HCT116 (cell line): ENCODE measurements around the gene GNG12. TPM values are rescaled to one million over a fixed set of nuclear protein-coding genes. Genes with fewer than 3 reads are reported as not detected.

Experiments used
- ATAC-seq: fragments of 200-7000 bp; cut with Tn5 transposase; 2 replicates; pipeline ENCODE4 v1.9.1; 2020; ENCODE audit warnings: mild to moderate bottlenecking, moderate library complexity
- BruUV-seq: library from RNA; stranded (reverse); fragments of 400-500 nt; replicated peaks from 2 replicates; lab custom pipeline; 2021; lab: Mats Ljungman, UMichigan
- CTCF ChIA-PET: fragments of 300-600 bp; sonication (Branson Sonifier 250); formaldehyde crosslinking; loops from one replicate; lab custom pipeline; 2021; ENCODE audit warnings: antibody characterized with exemption; lab: Charles Lee
- POLR2A ChIA-PET: fragments of 300-600, 350-600 bp; sonication (Branson Sonifier 250); formaldehyde crosslinking; loops from one replicate; lab custom pipeline; 2021; ENCODE audit warnings: antibody characterized with exemption; lab: Charles Lee
- RAD21 ChIA-PET, 2 experiments: fragments of 300-600 bp; sonication (Branson Sonifier 250); formaldehyde crosslinking; loops; one replicate each; lab custom pipeline; 2023; ENCODE audit warnings: low total read pairs in 2 of 2; ENCODE audit not compliant: uncharacterized antibody in 2 of 2, unreplicated experiment in 2 of 2, low non-redundant PET in 1 of 2; lab: Charles Lee
- DNase-seq: peaks from one replicate; pipeline ENCODE4 v3.0.0-alpha.2; 2010; ENCODE audit warnings: low read depth, low spot score
- H2AFZ ChIP-seq: fragments of 200-600 bp; shearing (Covaris generic), sonication (generic); 2 replicates; pipeline ENCODE4 v1.6.1; 2017; ENCODE audit warnings: low read depth, mixed run types, mixed read lengths, antibody characterized with exemption, low read length; ENCODE audit not compliant: poor library complexity, severe bottlenecking
- H3K27ac ChIP-seq: 2 replicates; pipeline ENCODE4 v1.5.1; 2012; ENCODE audit warnings: low read depth, low read length
- H3K27me3 ChIP-seq: fragments of 200-600 bp; sonication (generic); 2 replicates; pipeline ENCODE4 v1.6.1; 2016; ENCODE audit warnings: mixed run types, low read length, mixed read lengths; ENCODE audit not compliant: insufficient read depth
- H3K36me3 ChIP-seq, 2 experiments: fragments of 200-500 bp in 1 of 2; fragments of 200-600 bp in 1 of 2; sonication (Bioruptor generic) in 1 of 2; sonication (generic) in 1 of 2; 2 replicates each; pipeline versions ENCODE4 v1.5.1 to v1.6.1; 2014 to 2016; ENCODE audit warnings: low read length in 2 of 2, inconsistent platforms in 1 of 2, mixed read lengths in 1 of 2, mixed run types in 1 of 2; ENCODE audit not compliant: insufficient read depth in 2 of 2, control insufficient read depth in 1 of 2
- H3K4me1 ChIP-seq, 2 experiments: fragments of 200-600 bp in 1 of 2; sonication (generic) in 1 of 2; 2 replicates each; pipeline versions ENCODE4 v1.5.1 to v1.6.1; 2012 to 2017; ENCODE audit warnings: low read length in 2 of 2, inconsistent platforms in 1 of 2, mild to moderate bottlenecking in 1 of 2, mixed read lengths in 1 of 2, mixed run types in 1 of 2, moderate library complexity in 1 of 2; ENCODE audit not compliant: insufficient read depth in 2 of 2, control insufficient read depth in 1 of 2
- H3K4me2 ChIP-seq: fragments of 200-600 bp; sonication (generic); 2 replicates; pipeline ENCODE4 v1.6.1; 2017; ENCODE audit warnings: mixed run types, low read length, mixed read lengths
- H3K4me3 ChIP-seq, 2 experiments: fragments of 200-600 bp in 1 of 2; sonication (generic) in 1 of 2; replicated peaks in 1 of 2; 2 replicates each; pipeline ENCODE4 v1.5.1; 2011 to 2016; ENCODE audit warnings: low read length in 2 of 2, control low read depth in 1 of 2, low read depth in 1 of 2, mild to moderate bottlenecking in 1 of 2, mixed read lengths in 1 of 2, mixed run types in 1 of 2
- H3K79me2 ChIP-seq: fragments of 200-600 bp; sonication (generic); 2 replicates; pipeline ENCODE4 v1.6.1; 2017; ENCODE audit warnings: mild to moderate bottlenecking, mixed run types, low read length, moderate library complexity, mixed read lengths; ENCODE audit not compliant: insufficient read depth
- H3K9ac ChIP-seq: fragments of 200-600 bp; sonication (generic); 2 replicates; pipeline ENCODE4 v1.6.1; 2016; ENCODE audit warnings: low read length, mixed read lengths
- H3K9me2 ChIP-seq: fragments of 200-600 bp; sonication (generic), shearing (Covaris generic); 2 replicates; pipeline ENCODE4 v1.6.1; 2017; ENCODE audit warnings: mixed run types, mild to moderate bottlenecking, moderate library complexity; ENCODE audit not compliant: insufficient read depth
- H3K9me3 ChIP-seq, 2 experiments: fragments of 200-500 bp in 1 of 2; fragments of 200-600 bp in 1 of 2; sonication (Bioruptor generic) in 1 of 2; sonication (generic) in 1 of 2; 2 replicates each; pipeline ENCODE4 v1.6.1; 2014 to 2017; ENCODE audit warnings: low read length in 2 of 2, mixed read lengths in 2 of 2, inconsistent platforms in 1 of 2, low read depth in 1 of 2, mild to moderate bottlenecking in 1 of 2, mixed run types in 1 of 2, moderate library complexity in 1 of 2; ENCODE audit not compliant: control insufficient read depth in 1 of 2, insufficient read depth in 1 of 2
- H4K20me1 ChIP-seq: fragments of 200-600 bp; sonication (generic), shearing (Covaris generic); 2 replicates; pipeline ENCODE4 v1.6.1; 2017; ENCODE audit warnings: mixed run types, mild to moderate bottlenecking, moderate library complexity; ENCODE audit not compliant: insufficient read depth
- ATF3 ChIP-seq: IDR thresholded peaks from 2 replicates; pipeline ENCODE4 v1.6.1; 2012
- CBX3 ChIP-seq: IDR thresholded peaks from 2 replicates; pipeline ENCODE4 v1.6.1; 2012; ENCODE audit warnings: low read depth
- CEBPB ChIP-seq: IDR thresholded peaks from 2 replicates; pipeline ENCODE4 v1.6.1; 2012; ENCODE audit warnings: low read depth
- EGR1 ChIP-seq: IDR thresholded peaks from 2 replicates; pipeline ENCODE4 v1.6.1; 2012; ENCODE audit warnings: low read depth
- ELF1 ChIP-seq: IDR thresholded peaks from 2 replicates; pipeline ENCODE4 v1.6.1; 2012; ENCODE audit warnings: low read depth, borderline replicate concordance
- EZH2 ChIP-seq: fragments of 200-600 bp; sonication (generic); IDR thresholded peaks from 2 replicates; pipeline ENCODE4 v1.6.1; 2017; ENCODE audit warnings: antibody characterized with exemption, mixed run types
- REST ChIP-seq: IDR thresholded peaks from 2 replicates; pipeline ENCODE4 v1.6.1; 2012; ENCODE audit warnings: low read depth
- SRF ChIP-seq: IDR thresholded peaks from 2 replicates; pipeline ENCODE4 v1.6.1; 2012; ENCODE audit warnings: low read depth
- ZFX ChIP-seq: fragments of 450-650 bp; IDR thresholded peaks from 2 replicates; pipeline ENCODE4 v1.6.1; 2017
- ZNF274 ChIP-seq: fragments of 200-500 bp; sonication (Bioruptor generic); IDR thresholded peaks from 2 replicates; pipeline ENCODE4 v1.6.1; 2014; ENCODE audit warnings: mild to moderate bottlenecking, low read depth, low read length, inconsistent platforms
- intact Hi-C: fragments of 100-400 bp; cut with micrococcal nuclease; formaldehyde crosslinking; loops from 2 replicates; pipeline ENCODE4 v1.10.0; 2022
- total RNA-seq: library from RNA; stranded (reverse); gene quantifications from one replicate; pipeline ENCODE4 v1.2.1, GENCODE V29; 2021; ENCODE audit not compliant: unreplicated experiment
- TF ChIP-seq, protein P1 (sequence below): IDR thresholded peaks from 2 replicates; pipeline ENCODE4 v1.6.1; 2012

Gene GNG12
- total RNA-seq, 1 experiment from 2014 or later = 49.6 TPM

- H3K4me1 ChIP-seq = peaks cover 16 to 30% of the 10 kb centered on the region in 2 experiments
- H3K27ac ChIP-seq = no peak overlapping the region
- TF ChIP-seq ATF3 (no peak), ELF1 (no peak), ZFX (no peak), CBX3 (no peak), SRF (no peak), REST (no peak), CEBPB (no peak), EGR1 (no peak), EZH2 (no peak), ZNF274 (no peak)
- TF ChIP-seq, protein P1, sequence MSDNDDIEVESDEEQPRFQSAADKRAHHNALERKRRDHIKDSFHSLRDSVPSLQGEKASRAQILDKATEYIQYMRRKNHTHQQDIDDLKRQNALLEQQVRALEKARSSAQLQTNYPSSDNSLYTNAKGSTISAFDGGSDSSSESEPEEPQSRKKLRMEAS = no peak
- no peaks in the 10 kb centered on the region for H3K9me3 ChIP-seq
- no peaks in the 10 kb centered on the region for H3K27me3 ChIP-seq
- no TSS peak for BruUV-seq
- H3K9me2 ChIP-seq = no peaks in the 10 kb centered on the region
- DNase-seq (no peak), ATAC-seq (no peak)
- CTCF ChIA-PET = no interaction called here
- H3K9ac ChIP-seq = no peak overlapping the region
- POLR2A ChIA-PET = interaction anchor here (1.1 to 1.3 kb wide), 2 partner anchors 14 to 53 kb away, joined by 3 to 5 read pairs; partner anchors contain the start of gene GADD45A
- intact Hi-C loops = no loop called here
- no peaks in the 10 kb centered on the region for H4K20me1 ChIP-seq
- H3K4me3 ChIP-seq = no peak overlapping the region
- no peaks in the 10 kb centered on the region for H3K79me2 ChIP-seq
- RAD21 ChIA-PET = no interaction called here
- H2AFZ ChIP-seq = no peak overlapping the region
- H3K36me3 ChIP-seq = no peaks in the 10 kb centered on the region
- no peak overlapping the region for H3K4me2 ChIP-seq
These were observed 95.4 kb downstream of the GNG12 start for GRCh38 chr1:67737875-67738274.
